Vagina (tissue), 2 donors: ENCODE results near the gene ADCY9. TPM values are rescaled to one million over a fixed set of nuclear protein-coding genes. Genes with fewer than 3 reads are reported as not detected.

Source experiments
- DNase-seq, 2 donors: peaks; one replicate each; pipeline ENCODE4 v3.0.0-alpha.2; 2017; ENCODE audit errors: extremely low spot score in 2 of 2
- H3K27ac ChIP-seq: fragments of 200-600 bp; sonication (generic); one replicate; pipeline ENCODE4 v1.5.1; 2019
- H3K27me3 ChIP-seq: fragments of 200-600 bp; sonication (generic); one replicate; pipeline ENCODE4 v1.5.1; 2019
- H3K36me3 ChIP-seq, 2 donors: fragments of 200-600 bp; sonication (generic); one replicate each; pipeline ENCODE4 v1.5.1; 2017 to 2019
- H3K4me1 ChIP-seq: fragments of 200-600 bp; sonication (generic); one replicate; pipeline ENCODE4 v1.5.1; 2019
- H3K4me3 ChIP-seq, 2 donors: fragments of 200-600 bp; sonication (generic); 1 replicate in 1 of 2; 2 replicates in 1 of 2; pipeline ENCODE4 v1.5.1; 2016 to 2019
- H3K9me3 ChIP-seq: fragments of 200-600 bp; sonication (generic); one replicate; pipeline ENCODE4 v1.5.1; 2019
- POLR2A ChIP-seq, 2 donors: fragments of 450-650 bp; IDR thresholded peaks; one replicate each; pipeline ENCODE4 v1.6.1; 2017; ENCODE audit warnings: antibody characterized with exemption in 2 of 2, mild to moderate bottlenecking in 2 of 2, moderate library complexity in 2 of 2
- POLR2AphosphoS5 ChIP-seq, 2 donors: sonication (generic); formaldehyde crosslinking; IDR thresholded peaks; one replicate each; pipeline ENCODE4 v1.9.0; 2017; ENCODE audit warnings: antibody characterized with exemption in 2 of 2, mild to moderate bottlenecking in 2 of 2, low read depth in 1 of 2; ENCODE audit not compliant: insufficient read depth in 1 of 2
- intact Hi-C: fragments of 100-400 bp; cut with DNase I; formaldehyde crosslinking; loops from one replicate; pipeline ENCODE4 v1.15.1; 2023
- total RNA-seq: library from RNA; depleted of rRNA; stranded (reverse); fragments of >200 nt; gene quantifications from one replicate; pipeline ENCODE4 v1.2.3, GENCODE V29; 2016
- TF ChIP-seq, protein P1 (sequence below), 3 experiments: fragments of 450-650 bp in 2 of 3; fragments of 200-600 bp in 1 of 3; sonication (generic) in 1 of 3; IDR thresholded peaks; one replicate each; pipeline ENCODE4 v1.5.1; 2017 to 2019; ENCODE audit warnings: antibody characterized with exemption in 3 of 3, mild to moderate bottlenecking in 2 of 3, moderate library complexity in 2 of 3

ADCY9 gene
- total RNA-seq, 1 donor from 2014 or later, result 16.9 TPM

GRCh38 chr16:4006397-4006999 lies 109.7 kb downstream of the ADCY9 start:
- Histone ChIP-seq H3K4me3 (no peak overlapping the region), H3K4me1 (peaks cover 2% of the 10 kb centered on the region), H3K27ac (no peak overlapping the region), H3K9me3 (no peaks in the 10 kb centered on the region), H3K27me3 (no peaks in the 10 kb centered on the region), H3K36me3 (no peaks in the 10 kb centered on the region)
- no peak for DNase-seq
- TF ChIP-seq POLR2AphosphoS5 (IDR thresholded peaks at IDR 0.05; ENCODE audit: insufficient read depth in 1 of 2, low read depth in 1 of 2), result no peak
- no peak for TF ChIP-seq POLR2A (IDR thresholded peaks at IDR 0.05)
- TF ChIP-seq, protein P1, sequence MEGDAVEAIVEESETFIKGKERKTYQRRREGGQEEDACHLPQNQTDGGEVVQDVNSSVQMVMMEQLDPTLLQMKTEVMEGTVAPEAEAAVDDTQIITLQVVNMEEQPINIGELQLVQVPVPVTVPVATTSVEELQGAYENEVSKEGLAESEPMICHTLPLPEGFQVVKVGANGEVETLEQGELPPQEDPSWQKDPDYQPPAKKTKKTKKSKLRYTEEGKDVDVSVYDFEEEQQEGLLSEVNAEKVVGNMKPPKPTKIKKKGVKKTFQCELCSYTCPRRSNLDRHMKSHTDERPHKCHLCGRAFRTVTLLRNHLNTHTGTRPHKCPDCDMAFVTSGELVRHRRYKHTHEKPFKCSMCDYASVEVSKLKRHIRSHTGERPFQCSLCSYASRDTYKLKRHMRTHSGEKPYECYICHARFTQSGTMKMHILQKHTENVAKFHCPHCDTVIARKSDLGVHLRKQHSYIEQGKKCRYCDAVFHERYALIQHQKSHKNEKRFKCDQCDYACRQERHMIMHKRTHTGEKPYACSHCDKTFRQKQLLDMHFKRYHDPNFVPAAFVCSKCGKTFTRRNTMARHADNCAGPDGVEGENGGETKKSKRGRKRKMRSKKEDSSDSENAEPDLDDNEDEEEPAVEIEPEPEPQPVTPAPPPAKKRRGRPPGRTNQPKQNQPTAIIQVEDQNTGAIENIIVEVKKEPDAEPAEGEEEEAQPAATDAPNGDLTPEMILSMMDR (IDR thresholded peaks at IDR 0.05), result no peak
- intact Hi-C loops, result loop anchor here (2.0 kb wide), 1 partner anchor 26 kb away; no protein-coding TSS in a partner anchor

DNA sequence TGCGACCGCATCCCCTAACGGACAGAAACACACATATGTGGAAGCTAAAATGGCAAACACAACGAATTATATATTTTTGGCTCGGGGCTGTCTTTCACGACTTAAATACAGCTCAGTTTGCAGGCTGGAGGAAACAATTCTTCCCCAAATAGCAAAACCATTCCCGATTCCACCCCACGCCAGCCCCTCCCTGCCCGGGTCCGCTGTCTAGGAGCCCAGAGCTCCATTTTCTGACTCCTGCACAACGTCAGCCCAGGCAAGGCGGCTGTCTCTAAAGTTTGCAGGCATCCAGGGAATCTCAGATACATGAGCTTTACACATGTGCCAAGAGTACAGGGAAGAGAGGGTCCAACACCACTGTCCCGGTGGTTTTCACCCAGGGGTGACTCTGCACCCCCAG lies 110.5 kb downstream of the ADCY9 start:
- TF ChIP-seq, protein P1 (IDR thresholded peaks at IDR 0.05), result no peak
- no peak for TF ChIP-seq POLR2A (IDR thresholded peaks at IDR 0.05)
- TF ChIP-seq POLR2AphosphoS5 (IDR thresholded peaks at IDR 0.05; ENCODE audit: insufficient read depth in 1 of 2, low read depth in 1 of 2), result no peak
- intact Hi-C loops, result loop anchor here (2.0 kb wide), 1 partner anchor 27 kb away; no protein-coding TSS in a partner anchor
- no peak for DNase-seq
- Histone ChIP-seq H3K4me1 (no peaks in the 10 kb centered on the region), H3K4me3 (no peak overlapping the region), H3K9me3 (no peaks in the 10 kb centered on the region), H3K27ac (no peak overlapping the region), H3K36me3 (no peaks in the 10 kb centered on the region), H3K27me3 (no peaks in the 10 kb centered on the region)

DNA sequence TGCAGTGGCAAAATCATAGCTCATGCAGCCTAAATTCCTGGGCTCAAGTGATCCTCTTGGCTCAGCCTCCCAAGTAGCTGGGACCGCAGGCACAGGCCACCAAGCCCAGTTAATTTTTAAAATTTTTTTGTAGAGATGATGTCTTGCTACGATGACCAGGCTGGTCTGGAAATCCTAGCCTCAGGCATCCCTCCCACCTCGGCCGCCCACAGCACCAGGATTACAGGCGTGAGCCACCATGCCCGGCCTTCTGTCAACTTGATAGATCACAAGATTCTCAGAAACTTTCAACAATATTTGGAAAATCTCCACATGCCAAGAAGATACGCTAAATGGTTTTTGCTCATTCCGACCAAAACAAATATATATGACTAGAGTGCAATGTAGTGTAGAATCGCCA lies 111.0 kb downstream of the ADCY9 start:
- H3K27me3 ChIP-seq, result no peaks in the 10 kb centered on the region
- H3K9me3 ChIP-seq, result no peaks in the 10 kb centered on the region
- H3K4me1 ChIP-seq, result no peaks in the 10 kb centered on the region
- H3K36me3 ChIP-seq, result no peaks in the 10 kb centered on the region
- H3K4me3 ChIP-seq, result no peak overlapping the region
- H3K27ac ChIP-seq, result no peak overlapping the region
- TF ChIP-seq POLR2AphosphoS5 (IDR thresholded peaks at IDR 0.05; ENCODE audit: insufficient read depth in 1 of 2, low read depth in 1 of 2) (no peak), POLR2A (IDR thresholded peaks at IDR 0.05) (no peak)
- TF ChIP-seq, protein P1 (IDR thresholded peaks at IDR 0.05), result no peak
- no peak for DNase-seq
- intact Hi-C loops, result no loop called here

DNA sequence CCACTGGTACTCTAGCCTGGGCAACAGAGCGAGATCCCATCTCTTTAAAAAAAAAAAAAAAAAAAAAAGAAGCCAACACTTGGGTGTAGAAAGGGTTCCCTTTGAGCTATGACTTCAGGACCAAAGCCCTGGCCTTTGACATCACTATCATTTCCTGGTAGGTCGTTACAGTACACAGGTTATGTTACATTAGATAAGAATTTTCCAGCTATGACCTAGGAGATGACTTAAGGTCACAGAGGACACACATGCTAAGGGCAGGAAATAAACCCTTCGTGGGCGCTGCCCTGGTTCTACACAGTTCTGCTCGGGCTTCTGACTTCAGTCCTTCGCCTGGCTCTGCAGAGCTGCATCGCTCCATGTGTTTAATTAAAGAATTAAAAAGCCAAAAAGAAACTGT lies 112.0 kb downstream of the ADCY9 start:
- H3K9me3 ChIP-seq, result no peaks in the 10 kb centered on the region
- H3K36me3 ChIP-seq, result no peaks in the 10 kb centered on the region
- TF ChIP-seq POLR2AphosphoS5 (IDR thresholded peaks at IDR 0.05; ENCODE audit: insufficient read depth in 1 of 2, low read depth in 1 of 2) (no peak), POLR2A (IDR thresholded peaks at IDR 0.05) (no peak)
- TF ChIP-seq, protein P1 (IDR thresholded peaks at IDR 0.05), result no peak
- no peak for DNase-seq
- intact Hi-C loops, result no loop called here
- H3K4me3 ChIP-seq, result no peak overlapping the region
- H3K27ac ChIP-seq, result no peak overlapping the region
- peaks cover 2% of the 10 kb centered on the region for H3K4me1 ChIP-seq
- H3K27me3 ChIP-seq, result no peaks in the 10 kb centered on the region

- intact Hi-C loops, result no loop called here
- no peak for DNase-seq
- Histone ChIP-seq H3K9me3 (no peaks in the 10 kb centered on the region), H3K4me1 (peaks cover 7% of the 10 kb centered on the region), H3K36me3 (no peaks in the 10 kb centered on the region), H3K27me3 (no peaks in the 10 kb centered on the region), H3K27ac (no peak overlapping the region), H3K4me3 (no peak overlapping the region)
- TF ChIP-seq POLR2A (IDR thresholded peaks at IDR 0.05) (no peak), POLR2AphosphoS5 (IDR thresholded peaks at IDR 0.05; ENCODE audit: insufficient read depth in 1 of 2, low read depth in 1 of 2) (no peak)
- TF ChIP-seq, protein P1 (IDR thresholded peaks at IDR 0.05), result no peak
Measured at GRCh38 chr16:4003576-4003975, 112.7 kb downstream of the ADCY9 start.
